A673 (cell line): ENCODE results near the gene DCLRE1B. TPM values are rescaled to one million over a fixed set of nuclear protein-coding genes. Genes with fewer than 3 reads are reported as not detected.

Experiments used
- BruUV-seq: library from RNA; stranded (reverse); fragments of 400-500 nt; replicated peaks from 2 replicates; lab custom pipeline; 2021; lab: Mats Ljungman, UMichigan
- CTCF ChIA-PET: fragments of 300-600 bp; sonication (Branson Sonifier 250); formaldehyde crosslinking; loops from one replicate; lab custom pipeline; 2022; ENCODE audit warnings: antibody characterized with exemption; lab: Charles Lee
- POLR2A ChIA-PET: fragments of 300-600 bp; sonication (Branson Sonifier 250); formaldehyde crosslinking; loops from one replicate; lab custom pipeline; 2022; ENCODE audit warnings: antibody characterized with exemption; ENCODE audit not compliant: low non-redundant PET; lab: Charles Lee
- DNase-seq: peaks from one replicate; pipeline ENCODE4 v3.0.0-alpha.2; 2015; ENCODE audit warnings: low spot score
- H3K27ac ChIP-seq: fragments of 200-600 bp; sonication (generic); 2 replicates; pipeline ENCODE4 v1.5.1; 2016; ENCODE audit warnings: mixed run types, low read depth, mild to moderate bottlenecking, mixed read lengths, antibody characterized with exemption, low read length; ENCODE audit not compliant: poor library complexity, severe bottlenecking
- H3K27me3 ChIP-seq: fragments of 200-600 bp; sonication (generic); replicated peaks from 2 replicates; pipeline ENCODE4 v1.6.1; 2017; ENCODE audit warnings: mixed run types, low read depth, mild to moderate bottlenecking, mixed read lengths, antibody characterized with exemption, low read length; ENCODE audit not compliant: insufficient read depth, poor library complexity
- H3K36me3 ChIP-seq: fragments of 200-600 bp; sonication (generic); 2 replicates; pipeline ENCODE4 v1.6.1; 2016; ENCODE audit warnings: mixed run types, mild to moderate bottlenecking, mixed read lengths, antibody characterized with exemption, low read length; ENCODE audit not compliant: insufficient read depth, poor library complexity, severe bottlenecking
- H3K4me1 ChIP-seq: fragments of 200-600 bp; sonication (generic); 2 replicates; pipeline ENCODE4 v1.6.1; 2017; ENCODE audit warnings: mixed run types, mild to moderate bottlenecking, mixed read lengths, antibody characterized with exemption, low read length; ENCODE audit not compliant: insufficient read depth, poor library complexity, severe bottlenecking
- H3K4me3 ChIP-seq: fragments of 200-600 bp; sonication (generic); 2 replicates; pipeline ENCODE4 v1.5.1; 2016; ENCODE audit warnings: low read depth, mixed run types, mild to moderate bottlenecking, mixed read lengths, low read length; ENCODE audit not compliant: poor library complexity, severe bottlenecking
- H3K9me3 ChIP-seq: fragments of 200-600 bp; sonication (generic); 2 replicates; pipeline ENCODE4 v1.6.1; 2016; ENCODE audit warnings: mixed run types, low read depth, mild to moderate bottlenecking, mixed read lengths, antibody characterized with exemption, low read length; ENCODE audit not compliant: poor library complexity, severe bottlenecking
- EZH2 ChIP-seq: fragments of 200-600 bp; sonication (generic); IDR thresholded peaks from 2 replicates; pipeline ENCODE4 v1.6.1; 2017; ENCODE audit warnings: borderline replicate concordance, low read depth, mild to moderate bottlenecking, mixed read lengths, antibody characterized with exemption, low read length; ENCODE audit not compliant: poor library complexity, severe bottlenecking
- intact Hi-C: fragments of 100-400 bp; cut with micrococcal nuclease; formaldehyde crosslinking; loops from one replicate; pipeline ENCODE4 v1.10.0; 2022; ENCODE audit not compliant: unreplicated experiment
- total RNA-seq: library from RNA; stranded (reverse); gene quantifications from 2 replicates; pipeline ENCODE4 v1.2.3, GENCODE V29; 2021
- TF ChIP-seq, protein P1 (sequence below): fragments of 300-800, 200-600 bp; sonication (generic); conservative IDR thresholded peaks from 2 replicates; pipeline ENCODE4 v1.5.1; 2017; ENCODE audit warnings: low read depth, mild to moderate bottlenecking, antibody characterized with exemption, low read length, moderate library complexity, mixed read lengths

Gene DCLRE1B
- total RNA-seq, 1 experiment from 2014 or later, result 34.6 TPM

DNA sequence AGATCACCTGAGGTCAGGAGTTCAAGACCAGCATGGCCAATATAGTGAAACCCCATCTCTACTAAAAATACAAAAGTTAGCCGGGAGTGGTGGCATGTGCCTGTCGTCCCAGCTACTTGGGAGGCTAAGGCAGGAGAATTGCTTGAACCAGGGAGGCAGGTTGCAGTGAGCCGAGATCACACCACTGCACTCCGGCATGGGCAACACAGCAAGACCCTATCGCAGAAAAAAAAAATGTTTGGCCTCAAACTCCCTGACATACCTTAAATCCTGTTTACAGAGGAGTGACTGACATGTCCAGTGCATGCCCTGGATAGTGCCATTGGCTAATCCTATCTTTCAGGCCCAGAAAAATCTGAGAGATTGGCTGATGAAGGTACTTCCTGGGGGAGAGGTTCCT is 11.8 kb downstream of the DCLRE1B start:
- CTCF ChIA-PET, result no interaction called here
- intact Hi-C loops, result no loop called here
- POLR2A ChIA-PET, result interaction anchor here (0.7 kb wide), 1 partner anchor 22 kb away, joined by 3 read pairs; no protein-coding TSS in a partner anchor
- Histone ChIP-seq H3K36me3 (peaks cover 9% of the 10 kb centered on the region), H3K27me3 (no peaks in the 10 kb centered on the region), H3K9me3 (no peaks in the 10 kb centered on the region), H3K4me3 (no peak overlapping the region), H3K27ac (no peak overlapping the region), H3K4me1 (peaks cover 5% of the 10 kb centered on the region)
- no TSS peak for BruUV-seq
- TF ChIP-seq, protein P1, sequence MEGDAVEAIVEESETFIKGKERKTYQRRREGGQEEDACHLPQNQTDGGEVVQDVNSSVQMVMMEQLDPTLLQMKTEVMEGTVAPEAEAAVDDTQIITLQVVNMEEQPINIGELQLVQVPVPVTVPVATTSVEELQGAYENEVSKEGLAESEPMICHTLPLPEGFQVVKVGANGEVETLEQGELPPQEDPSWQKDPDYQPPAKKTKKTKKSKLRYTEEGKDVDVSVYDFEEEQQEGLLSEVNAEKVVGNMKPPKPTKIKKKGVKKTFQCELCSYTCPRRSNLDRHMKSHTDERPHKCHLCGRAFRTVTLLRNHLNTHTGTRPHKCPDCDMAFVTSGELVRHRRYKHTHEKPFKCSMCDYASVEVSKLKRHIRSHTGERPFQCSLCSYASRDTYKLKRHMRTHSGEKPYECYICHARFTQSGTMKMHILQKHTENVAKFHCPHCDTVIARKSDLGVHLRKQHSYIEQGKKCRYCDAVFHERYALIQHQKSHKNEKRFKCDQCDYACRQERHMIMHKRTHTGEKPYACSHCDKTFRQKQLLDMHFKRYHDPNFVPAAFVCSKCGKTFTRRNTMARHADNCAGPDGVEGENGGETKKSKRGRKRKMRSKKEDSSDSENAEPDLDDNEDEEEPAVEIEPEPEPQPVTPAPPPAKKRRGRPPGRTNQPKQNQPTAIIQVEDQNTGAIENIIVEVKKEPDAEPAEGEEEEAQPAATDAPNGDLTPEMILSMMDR, result no peak
- no peak for TF ChIP-seq EZH2
- DNase-seq, result no peak

DNA sequence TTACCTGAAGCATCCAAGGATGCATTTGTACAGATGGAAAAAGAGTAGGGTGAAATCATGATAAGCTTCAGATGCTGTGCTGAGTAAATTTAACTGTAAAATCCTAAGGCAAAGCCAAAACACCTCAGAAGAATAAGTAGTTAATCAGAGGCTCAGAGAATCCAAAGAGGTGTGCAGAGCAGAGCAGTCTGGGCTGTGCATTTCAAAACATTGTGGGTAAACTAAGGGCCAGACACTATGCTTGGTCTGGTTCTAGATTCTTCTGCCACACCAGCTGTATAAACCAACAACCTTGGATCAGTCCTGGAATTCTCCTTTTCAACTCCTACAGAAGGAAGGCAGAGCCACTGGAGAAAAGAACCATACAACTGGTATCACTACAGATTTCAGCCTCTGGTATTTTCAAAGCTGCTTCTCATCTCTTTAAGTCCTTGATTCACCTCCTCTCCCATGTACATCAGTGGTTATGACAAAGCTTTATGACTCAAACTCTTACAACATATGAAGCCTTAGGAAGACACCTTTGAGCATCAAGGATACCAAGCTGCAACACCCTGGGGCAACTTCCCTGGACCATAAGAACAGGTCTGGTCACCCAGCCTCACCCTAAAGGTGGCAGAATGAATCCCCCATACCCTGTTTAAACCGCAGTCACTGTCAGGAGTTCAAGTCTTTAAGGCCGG is 12.4 kb downstream of the DCLRE1B start:
- no peaks in the 10 kb centered on the region for H3K27me3 ChIP-seq
- H3K27ac ChIP-seq, result no peak overlapping the region
- H3K4me1 ChIP-seq, result peaks cover 5% of the 10 kb centered on the region
- CTCF ChIA-PET, result no interaction called here
- intact Hi-C loops, result no loop called here
- H3K4me3 ChIP-seq, result no peak overlapping the region
- POLR2A ChIA-PET, result interaction anchor here (0.5 kb wide), 1 partner anchor 67 kb away, joined by 4 read pairs; no protein-coding TSS in a partner anchor
- no peak for DNase-seq
- BruUV-seq, result no TSS peak
- H3K9me3 ChIP-seq, result no peaks in the 10 kb centered on the region
- H3K36me3 ChIP-seq, result peaks cover 5% of the 10 kb centered on the region
- TF ChIP-seq, protein P1, result no peak
- no peak for TF ChIP-seq EZH2

DNA sequence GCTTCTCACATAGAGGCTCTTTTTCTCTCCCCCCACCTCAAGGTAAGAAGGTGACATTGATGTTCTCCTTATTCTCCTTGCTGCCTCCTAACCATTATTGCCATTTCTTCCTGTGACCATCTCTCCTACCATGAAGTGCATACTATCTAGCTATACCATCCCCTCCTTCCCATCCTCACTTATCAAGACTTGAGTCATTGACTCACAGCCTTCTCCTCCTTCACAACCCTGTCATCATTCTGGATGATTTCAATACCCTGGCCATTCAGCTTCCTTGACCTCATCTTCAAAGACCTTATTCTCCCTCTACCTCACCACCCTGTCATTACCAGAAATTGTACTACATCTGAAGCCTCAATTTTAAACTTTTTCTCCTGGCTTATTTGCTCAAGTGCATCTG is 13.1 kb downstream of the DCLRE1B start:
- no peak overlapping the region for H3K4me3 ChIP-seq
- POLR2A ChIA-PET, result no interaction called here
- H3K4me1 ChIP-seq, result no peaks in the 10 kb centered on the region
- no peak overlapping the region for H3K27ac ChIP-seq
- no TSS peak for BruUV-seq
- CTCF ChIA-PET, result no interaction called here
- DNase-seq, result no peak
- no peaks in the 10 kb centered on the region for H3K9me3 ChIP-seq
- peaks cover 3% of the 10 kb centered on the region for H3K36me3 ChIP-seq
- intact Hi-C loops, result no loop called here
- no peaks in the 10 kb centered on the region for H3K27me3 ChIP-seq
- TF ChIP-seq, protein P1, result no peak
- no peak for TF ChIP-seq EZH2
